GM12878 (cell line): ENCODE data around the gene BRICD5. TPM values are rescaled to one million over a fixed set of nuclear protein-coding genes. Genes with fewer than 3 reads are reported as not detected.

Source experiments
- ATAC-seq: fragments of 200-7000 bp; cut with Tn5 transposase; 3 replicates; pipeline ENCODE4 v1.9.1; 2020; ENCODE audit warnings: mild to moderate bottlenecking, moderate library complexity
- BruUV-seq: library from RNA; stranded (reverse); fragments of 400-500 nt; replicated peaks from 2 replicates; lab custom pipeline; 2021; lab: Mats Ljungman, UMichigan
- CTCF ChIA-PET: fragments of 300-600 bp; sonication (Branson Sonifier 250); formaldehyde crosslinking; extraction: SDS; loops from one replicate; lab custom pipeline; 2021; ENCODE audit warnings: inconsistent platforms; lab: Yijun Ruan, JAX
- POLR2A ChIA-PET: fragments of 350-600 bp; formaldehyde crosslinking; extraction: SDS; loops from one replicate; lab custom pipeline; 2021; ENCODE audit warnings: inconsistent platforms; lab: Charles Lee
- RAD21 ChIA-PET: fragments of 300-600 bp; sonication (Branson Sonifier 250); formaldehyde crosslinking; loops from one replicate; lab custom pipeline; 2023; ENCODE audit warnings: antibody characterized with exemption; ENCODE audit not compliant: unreplicated experiment; lab: Charles Lee
- SMC1A ChIA-PET: fragments of 300-600 bp; sonication (Branson Sonifier 250); formaldehyde crosslinking; loops from one replicate; lab custom pipeline; 2023; ENCODE audit not compliant: unreplicated experiment, uncharacterized antibody; lab: Charles Lee
- DNase-seq: peaks from one replicate; pipeline ENCODE4 v3.0.0-alpha.2; 2011; ENCODE audit warnings: low read depth, low spot score
- FAIRE-seq: peaks from 3 replicates; lab custom pipeline; 2011; peaks lifted over from hg19 to GRCh38; lab: Jason Lieb, UNC
- H2AFZ ChIP-seq: 2 replicates; pipeline ENCODE4 v1.6.0; 2011; ENCODE audit warnings: low read depth, low read length, control low read depth; ENCODE audit not compliant: control insufficient read depth
- H3K27ac ChIP-seq: 2 replicates; pipeline ENCODE4 v1.5.1; 2011; ENCODE audit warnings: control low read depth; ENCODE audit not compliant: control insufficient read depth, insufficient read depth
- H3K27me3 ChIP-seq, 2 experiments: replicated peaks in 1 of 2; 2 replicates each; pipeline versions ENCODE4 v1.6.0 to v1.6.1; 2011; ENCODE audit warnings: low read length in 1 of 2; ENCODE audit not compliant: control insufficient read depth in 2 of 2, insufficient read depth in 2 of 2
- H3K36me3 ChIP-seq, 2 experiments: 2 replicates each; pipeline ENCODE4 v1.5.1; 2011; ENCODE audit warnings: low read length in 1 of 2; ENCODE audit not compliant: control insufficient read depth in 2 of 2, insufficient read depth in 2 of 2
- H3K4me1 ChIP-seq: 2 replicates; pipeline ENCODE4 v1.6.1; 2011; ENCODE audit warnings: mild to moderate bottlenecking, low read length, moderate library complexity, mixed read lengths; ENCODE audit not compliant: control insufficient read depth, insufficient read depth
- H3K4me2 ChIP-seq: 2 replicates; pipeline ENCODE4 v1.6.0; 2011; ENCODE audit warnings: control low read depth; ENCODE audit not compliant: control insufficient read depth, insufficient read depth
- H3K4me3 ChIP-seq: fragments of 200-600 bp; sonication (generic); 2 replicates; pipeline ENCODE4 v1.5.1; 2016
- H3K79me2 ChIP-seq: 2 replicates; pipeline ENCODE4 v1.6.0; 2011; ENCODE audit warnings: low read length; ENCODE audit not compliant: control insufficient read depth, insufficient read depth
- H3K9ac ChIP-seq: 2 replicates; pipeline ENCODE4 v1.8.0; 2011; ENCODE audit warnings: low read length, control low read depth, mixed read lengths; ENCODE audit not compliant: control insufficient read depth, insufficient read depth
- H3K9me3 ChIP-seq: replicated peaks from 3 replicates; pipeline ENCODE4 v1.5.1; 2011; ENCODE audit warnings: mild to moderate bottlenecking, low read length; ENCODE audit not compliant: control insufficient read depth, insufficient read depth
- H4K20me1 ChIP-seq: 2 replicates; pipeline ENCODE4 v1.6.0; 2011; ENCODE audit not compliant: control insufficient read depth, insufficient read depth
- CBX5 ChIP-seq: sonication (generic); IDR thresholded peaks from 2 replicates; pipeline ENCODE4 v1.6.1; 2016; ENCODE audit warnings: low read depth, moderate library complexity, mild to moderate bottlenecking, inconsistent platforms
- KLF5 ChIP-seq: fragments of 450-650 bp; IDR thresholded peaks from 2 replicates; pipeline ENCODE4 v1.6.1; 2014; ENCODE audit warnings: mild to moderate bottlenecking; ENCODE audit not compliant: partially characterized antibody
- MXI1 ChIP-seq: fragments of 150-350 bp; IDR thresholded peaks from 2 replicates; pipeline ENCODE4 v1.6.1; 2011; ENCODE audit warnings: low read depth, mild to moderate bottlenecking, inconsistent platforms, low read length, improper control_type of control experiment
- STAT3 ChIP-seq: IDR thresholded peaks from 2 replicates; pipeline ENCODE4 v1.6.1; 2011; ENCODE audit warnings: low read depth, low read length, improper control_type of control experiment
- YY1 ChIP-seq: IDR thresholded peaks from 2 replicates; pipeline ENCODE4 v1.6.1; 2011; ENCODE audit warnings: low read depth, mild to moderate bottlenecking, low read length
- ZNF274 ChIP-seq: IDR thresholded peaks from one replicate; pipeline ENCODE4 v1.8.0; 2011; ENCODE audit not compliant: insufficient read length, insufficient read depth
- WGBS: methylation state at CpG from one replicate; pipeline ENCODE4 v1.1.6; 2016; ENCODE audit warnings: low lambda C conversion rate; ENCODE audit not compliant: insufficient replicate concordance, insufficient coverage; ENCODE audit errors: missing lambda C conversion rate; 5-methylcytosine and 5-hydroxymethylcytosine counted together
- in situ Hi-C: fragments of 300-500 bp; cut with MboI; formaldehyde crosslinking; loops from 9 replicates; pipeline ENCODE4 v1.14.3; 2018; ENCODE audit warnings: mixed read lengths
- intact Hi-C: fragments of 100-400 bp; cut with micrococcal nuclease; formaldehyde crosslinking; loops from one replicate; pipeline ENCODE4 v1.14.2; 2022; ENCODE audit not compliant: unreplicated experiment
- polyA plus RNA-seq, 11 experiments: library from polyadenylated mRNA; depleted of rRNA in 4 of 11; unstranded in 6 of 11; stranded (reverse) in 5 of 11; fragments of >200 nt; fragmentation: Nextera tagmentation in 4 of 11; fragmentation: Illumina TruSeq in 1 of 11; extraction: Ambion mirVana in 4 of 11; extraction: Trizol in 1 of 11; gene quantifications; 1 replicate in 1 of 11; 2 replicates in 10 of 11; pipeline versions ENCODE4 v1.2.1 to v1.2.3, GENCODE V29; 2011 to 2016; ENCODE audit warnings: inconsistent platforms in 2 of 11, missing spikeins in 2 of 11, low read depth in 1 of 11
- total RNA-seq, 4 experiments: library from RNA; depleted of rRNA in 3 of 4; stranded (reverse); fragments of >200 nt in 3 of 4; fragmentation: Illumina TruSeq in 1 of 4; extraction: Trizol in 1 of 4; gene quantifications; 2 replicates each; pipeline versions ENCODE4 v1.2.1 to v1.2.3, GENCODE V29; 2013 to 2021
- TF ChIP-seq, protein P1 (sequence below): fragments of 450-650 bp; IDR thresholded peaks from 2 replicates; pipeline ENCODE4 v1.6.1; 2017; ENCODE audit warnings: antibody characterized with exemption, mild to moderate bottlenecking, moderate library complexity
- TF ChIP-seq, protein P2 (sequence below): fragments of 450-650 bp; IDR thresholded peaks from 2 replicates; pipeline ENCODE4 v1.6.1; 2017; ENCODE audit warnings: mild to moderate bottlenecking, low read depth, inconsistent platforms; ENCODE audit not compliant: poor library complexity, severe bottlenecking

The BRICD5 gene
- total and polyA plus RNA-seq, 10 of the 15 experiments (the other 5 are each of a cell fraction or from before 2014, with no cell fraction given) = 0.58 to 11.6 (median 1.5) TPM; not detected in 1

DNA sequence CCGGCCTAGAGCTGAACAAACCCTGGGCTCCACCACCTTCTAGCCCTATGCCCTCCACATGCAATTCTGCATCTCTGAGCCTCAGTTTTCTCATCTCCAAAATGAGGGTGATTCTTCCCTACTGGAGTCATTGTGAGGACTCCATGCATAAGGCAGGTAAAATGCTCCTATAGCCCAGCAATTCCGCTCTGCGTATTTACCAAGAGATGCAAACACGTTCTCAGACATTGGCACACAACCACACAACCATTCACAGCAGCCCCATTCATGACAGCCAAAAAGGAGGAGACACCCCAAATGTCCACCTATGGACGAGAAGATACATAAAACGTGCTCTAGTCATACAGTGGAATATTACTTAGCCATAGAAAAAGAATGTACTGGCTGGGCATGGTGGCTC lies 10.3 kb downstream of the BRICD5 start:
- FAIRE-seq = no peak
- ChIA-PET POLR2A (no interaction called here), CTCF (no interaction called here), RAD21 (no interaction called here)
- no peak overlapping the region for H2AFZ ChIP-seq
- no peaks in the 10 kb centered on the region for H3K79me2 ChIP-seq
- H3K4me3 ChIP-seq = no peak overlapping the region
- in situ Hi-C loops = no loop called here
- WGBS = 36% methylated on average over 6 of the region's 6 CpGs
- H3K36me3 ChIP-seq = no peaks in the 10 kb centered on the region
- peaks cover 8% of the 10 kb centered on the region in 2 experiments for H3K27me3 ChIP-seq
- no peak overlapping the region for H3K27ac ChIP-seq
- no peak overlapping the region for H3K4me2 ChIP-seq
- no peaks in the 10 kb centered on the region for H3K9me3 ChIP-seq
- H4K20me1 ChIP-seq = no peaks in the 10 kb centered on the region
- no peak overlapping the region for H3K9ac ChIP-seq
- no TSS peak for BruUV-seq
- TF ChIP-seq STAT3 (no peak), ZNF274 (no peak), CBX5 (no peak)
- TF ChIP-seq, protein P1, sequence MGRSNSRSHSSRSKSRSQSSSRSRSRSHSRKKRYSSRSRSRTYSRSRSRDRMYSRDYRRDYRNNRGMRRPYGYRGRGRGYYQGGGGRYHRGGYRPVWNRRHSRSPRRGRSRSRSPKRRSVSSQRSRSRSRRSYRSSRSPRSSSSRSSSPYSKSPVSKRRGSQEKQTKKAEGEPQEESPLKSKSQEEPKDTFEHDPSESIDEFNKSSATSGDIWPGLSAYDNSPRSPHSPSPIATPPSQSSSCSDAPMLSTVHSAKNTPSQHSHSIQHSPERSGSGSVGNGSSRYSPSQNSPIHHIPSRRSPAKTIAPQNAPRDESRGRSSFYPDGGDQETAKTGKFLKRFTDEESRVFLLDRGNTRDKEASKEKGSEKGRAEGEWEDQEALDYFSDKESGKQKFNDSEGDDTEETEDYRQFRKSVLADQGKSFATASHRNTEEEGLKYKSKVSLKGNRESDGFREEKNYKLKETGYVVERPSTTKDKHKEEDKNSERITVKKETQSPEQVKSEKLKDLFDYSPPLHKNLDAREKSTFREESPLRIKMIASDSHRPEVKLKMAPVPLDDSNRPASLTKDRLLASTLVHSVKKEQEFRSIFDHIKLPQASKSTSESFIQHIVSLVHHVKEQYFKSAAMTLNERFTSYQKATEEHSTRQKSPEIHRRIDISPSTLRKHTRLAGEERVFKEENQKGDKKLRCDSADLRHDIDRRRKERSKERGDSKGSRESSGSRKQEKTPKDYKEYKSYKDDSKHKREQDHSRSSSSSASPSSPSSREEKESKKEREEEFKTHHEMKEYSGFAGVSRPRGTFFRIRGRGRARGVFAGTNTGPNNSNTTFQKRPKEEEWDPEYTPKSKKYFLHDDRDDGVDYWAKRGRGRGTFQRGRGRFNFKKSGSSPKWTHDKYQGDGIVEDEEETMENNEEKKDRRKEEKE = no peak
- TF ChIP-seq, all 136 proteins: peak for 0
- ATAC-seq = no peak
- no peak for DNase-seq
- SMC1A ChIA-PET = no interaction called here
- H3K4me1 ChIP-seq = no peaks in the 10 kb centered on the region
- intact Hi-C loops = no loop called here

GRCh38 chr16:2199621-2200139 lies 11.0 kb downstream of the BRICD5 start:
- intact Hi-C loops = no loop called here
- WGBS = 40% methylated on average over 14 of the region's 14 CpGs
- ChIA-PET CTCF (interaction anchor here (0.6 kb wide), 1 partner anchor 198 kb away, joined by 3 read pairs; no protein-coding TSS in a partner anchor), RAD21 (no interaction called here)
- H3K9ac ChIP-seq = no peak overlapping the region
- H3K36me3 ChIP-seq = no peaks in the 10 kb centered on the region
- FAIRE-seq = no peak
- no peak overlapping the region for H3K4me2 ChIP-seq
- H2AFZ ChIP-seq = no peak overlapping the region
- no peaks in the 10 kb centered on the region for H3K79me2 ChIP-seq
- H3K9me3 ChIP-seq = no peaks in the 10 kb centered on the region
- no peak for ATAC-seq
- in situ Hi-C loops = no loop called here
- no peak overlapping the region for H3K27ac ChIP-seq
- TF ChIP-seq MXI1 (no peak), YY1 (no peak), KLF5 (no peak)
- TF ChIP-seq, protein P2, sequence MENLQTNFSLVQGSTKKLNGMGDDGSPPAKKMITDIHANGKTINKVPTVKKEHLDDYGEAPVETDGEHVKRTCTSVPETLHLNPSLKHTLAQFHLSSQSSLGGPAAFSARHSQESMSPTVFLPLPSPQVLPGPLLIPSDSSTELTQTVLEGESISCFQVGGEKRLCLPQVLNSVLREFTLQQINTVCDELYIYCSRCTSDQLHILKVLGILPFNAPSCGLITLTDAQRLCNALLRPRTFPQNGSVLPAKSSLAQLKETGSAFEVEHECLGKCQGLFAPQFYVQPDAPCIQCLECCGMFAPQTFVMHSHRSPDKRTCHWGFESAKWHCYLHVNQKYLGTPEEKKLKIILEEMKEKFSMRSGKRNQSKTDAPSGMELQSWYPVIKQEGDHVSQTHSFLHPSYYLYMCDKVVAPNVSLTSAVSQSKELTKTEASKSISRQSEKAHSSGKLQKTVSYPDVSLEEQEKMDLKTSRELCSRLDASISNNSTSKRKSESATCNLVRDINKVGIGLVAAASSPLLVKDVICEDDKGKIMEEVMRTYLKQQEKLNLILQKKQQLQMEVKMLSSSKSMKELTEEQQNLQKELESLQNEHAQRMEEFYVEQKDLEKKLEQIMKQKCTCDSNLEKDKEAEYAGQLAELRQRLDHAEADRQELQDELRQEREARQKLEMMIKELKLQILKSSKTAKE = no peak
- TF ChIP-seq, all 136 proteins: peak for 0
- Histone ChIP-seq H3K4me1 (no peaks in the 10 kb centered on the region; the same call in 1 of the 2 replicates), H3K4me3 (no peak overlapping the region), H4K20me1 (no peaks in the 10 kb centered on the region), H3K27me3 (peaks cover 12% of the 10 kb centered on the region in 2 experiments)
- DNase-seq = no peak
- SMC1A ChIA-PET = no interaction called here
- no TSS peak for BruUV-seq
- POLR2A ChIA-PET = no interaction called here
